Lung microvascular endothelial cell (primary cell): Measurements from ENCODE around the gene ATG14. TPM values are rescaled to one million over a fixed set of nuclear protein-coding genes. Genes with fewer than 3 reads are reported as not detected.
"Not testable (repeated sequence)": the region's sequence is repeated elsewhere in the genome, so short reads cannot be mapped to it uniquely, and the experiment has no call there.

Experiments
- DNase-seq, 2 donors: peaks; one replicate each; pipeline versions ENCODE4 v3.0.0 to v3.0.0-alpha.2; 2010; ENCODE audit warnings: low read depth in 2 of 2
- total RNA-seq: library from RNA; depleted of rRNA; stranded (reverse); fragments of >200 nt; gene quantifications from 2 replicates; pipeline ENCODE4 v1.2.1, GENCODE V29; 2014

Gene ATG14
- 10.5 and 13.1 TPM in 2 replicates for total RNA-seq

DNA sequence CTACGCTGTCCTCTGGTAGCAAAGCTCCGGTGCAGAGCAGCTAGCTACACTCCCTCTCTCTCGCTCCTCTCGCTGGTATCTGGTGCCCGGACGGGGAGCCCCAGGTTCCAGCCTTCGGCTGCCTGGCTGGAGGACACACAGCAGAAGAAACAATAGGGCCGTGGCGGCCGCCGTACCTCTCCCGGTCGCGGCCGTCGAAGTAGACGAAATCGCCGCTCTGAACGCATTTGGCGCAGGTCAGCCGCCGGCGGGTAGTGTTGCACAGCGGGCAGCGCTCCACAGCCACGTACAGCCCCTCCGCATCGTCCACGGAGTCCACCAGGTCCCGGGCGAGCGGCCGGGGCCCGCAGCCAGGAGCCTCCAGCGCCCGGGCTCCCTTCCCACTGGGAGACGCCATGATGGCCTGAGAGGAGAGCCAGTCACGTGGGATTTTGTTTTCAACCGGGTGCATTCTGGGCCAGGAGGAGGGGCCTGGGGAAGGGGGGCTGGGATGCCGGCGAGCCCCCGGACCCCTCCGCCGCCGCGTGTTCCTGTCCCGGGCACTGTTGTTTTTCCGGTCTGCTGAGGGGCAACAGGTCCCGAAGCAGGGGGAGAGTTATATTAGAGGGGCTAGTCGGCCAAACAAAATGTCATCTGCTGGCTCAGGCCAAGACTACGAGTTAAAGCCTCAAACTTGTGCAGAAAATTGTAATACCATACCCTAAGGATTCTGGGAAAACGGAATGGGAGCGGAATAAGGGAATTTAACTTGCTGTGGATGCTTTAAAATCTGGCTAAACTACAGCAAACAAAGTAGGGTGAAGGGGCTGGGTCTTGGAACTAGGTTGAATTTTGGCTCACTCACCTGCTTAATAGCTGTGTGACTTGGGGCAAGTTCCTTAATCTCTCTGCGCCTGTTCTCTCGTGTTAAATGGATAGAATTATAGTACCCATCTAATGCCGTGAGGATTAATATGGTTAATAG is at the start of gene ATG14:
Gene ATG14, minus strand, starts transcription at position 405 of the 964 bp plus-strand sequence. Its CDS starts 8 bp downstream, at position 397.
- peak; percentile 85 to 91 for DNase-seq

DNA sequence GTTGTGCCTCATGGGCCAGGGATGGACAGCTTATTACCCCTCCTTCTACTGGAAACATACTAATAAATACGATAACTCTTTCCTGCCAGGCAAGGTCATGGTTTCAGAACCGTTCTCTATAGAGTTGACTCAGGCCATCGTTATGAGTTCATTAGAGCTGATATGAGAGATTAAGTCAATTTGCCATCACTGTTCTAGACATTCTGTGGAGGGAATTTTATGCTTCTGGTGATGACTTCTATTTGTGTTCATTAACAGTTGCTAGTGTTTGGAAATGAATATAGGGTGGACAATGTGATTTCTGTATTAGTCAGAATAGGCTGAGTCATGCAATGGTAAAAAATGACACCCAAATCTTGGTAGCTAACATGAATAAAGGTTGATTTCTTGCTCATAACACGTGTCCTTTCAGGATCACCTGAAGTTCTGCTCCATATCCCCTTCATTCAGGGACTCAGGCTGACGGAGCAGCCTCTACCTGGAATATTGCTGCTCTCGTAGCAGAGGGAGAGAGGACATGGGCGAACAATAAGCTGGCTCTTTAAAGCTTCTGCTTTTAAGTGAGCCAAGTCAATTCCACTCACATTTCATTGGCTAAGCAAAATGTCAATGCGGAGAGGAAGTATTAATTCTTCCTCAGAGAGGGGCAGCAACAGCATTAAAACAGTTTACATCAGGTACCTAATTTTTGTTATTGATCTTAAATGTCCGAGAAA is 47.3 kb upstream of the ATG14 start:
- DNase-seq: peak; percentile 24 to 71

DNA sequence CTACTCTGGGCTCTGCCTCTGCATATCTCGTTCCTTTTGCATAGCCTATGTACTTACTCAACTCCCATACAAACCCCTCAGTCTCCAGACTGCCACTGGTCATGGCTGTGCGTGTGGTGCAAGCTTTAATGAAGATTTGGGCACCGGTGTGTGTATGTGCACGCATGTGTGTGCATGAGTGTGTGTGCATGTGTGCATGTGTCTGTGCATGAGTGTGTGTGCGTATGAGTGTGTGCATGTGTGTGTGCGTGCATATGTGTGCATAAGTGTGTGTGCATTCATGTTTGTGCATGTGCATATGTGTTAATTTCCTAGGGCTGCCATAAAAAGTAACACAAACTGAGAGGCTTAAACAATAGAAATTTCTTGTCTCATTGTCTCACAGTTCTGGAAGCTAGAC is 45.9 kb upstream of the ATG14 start:
- DNase-seq: no peak

DNA sequence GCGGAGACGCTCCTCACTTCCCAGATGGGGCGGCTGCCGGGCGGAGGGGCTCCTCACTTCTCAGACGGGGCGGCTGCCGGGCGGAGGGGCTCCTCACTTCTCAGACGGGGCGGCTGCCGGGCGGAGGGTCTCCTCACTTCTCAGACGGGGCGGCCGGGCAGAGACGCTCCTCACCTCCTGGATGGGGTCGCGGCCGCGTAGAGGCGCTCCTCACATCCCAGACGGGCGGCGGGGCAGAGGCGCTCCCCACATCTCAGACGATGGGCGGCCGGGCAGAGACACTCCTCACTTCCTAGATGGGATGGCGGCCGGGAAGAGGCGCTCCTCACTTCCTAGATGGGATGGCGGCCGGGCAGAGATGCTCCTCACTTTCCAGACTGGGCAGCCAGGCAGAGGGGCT is 44.8 kb upstream of the ATG14 start:
- not testable (repeated sequence) for DNase-seq

GRCh38 chr14:55454264-55455002 is 42.8 kb upstream of the ATG14 start:
- DNase-seq: peak; percentile 63 to 89

DNA sequence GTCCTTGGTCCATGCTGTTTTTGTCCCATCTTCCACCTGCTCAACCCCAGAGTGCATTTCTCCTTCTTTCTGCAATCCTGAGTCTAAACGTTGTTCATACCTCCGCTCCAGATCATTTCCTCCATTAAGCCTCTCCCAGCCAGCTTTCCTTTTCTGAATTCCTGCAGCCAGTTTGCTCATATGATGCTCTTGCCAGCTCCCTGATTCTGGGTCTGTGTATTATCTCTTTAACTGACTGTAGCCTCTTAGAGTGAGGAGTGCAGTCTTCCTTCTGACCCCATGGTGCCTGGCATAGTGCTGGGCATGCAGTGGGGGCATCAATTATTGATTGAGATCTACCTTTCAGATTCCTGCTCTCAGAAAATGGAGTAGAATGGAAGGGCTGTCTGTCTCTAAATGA is 40.3 kb upstream of the ATG14 start:
- peak; percentile 14 to 39 for DNase-seq

DNA sequence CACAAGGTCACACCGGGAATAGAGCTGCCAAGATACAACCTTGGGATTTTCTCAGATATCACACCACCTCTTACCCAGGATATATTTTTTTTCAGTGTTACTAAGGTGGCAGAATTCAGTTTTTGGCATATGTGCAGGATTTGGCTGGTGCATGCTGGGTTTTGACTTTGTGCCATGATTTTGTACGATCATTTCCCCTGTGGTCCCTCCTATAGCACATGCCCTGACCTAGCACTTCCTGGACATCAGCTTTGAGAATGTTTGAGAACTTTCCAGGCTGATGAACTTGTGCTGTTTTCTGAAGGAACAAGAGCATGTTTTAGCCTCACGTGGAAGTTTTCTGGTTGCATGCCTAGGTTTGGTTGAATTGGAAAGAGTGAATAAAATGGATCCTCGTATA is 39.8 kb upstream of the ATG14 start:
- DNase-seq: peak; percentile 60 to 91

GRCh38 chr14:55450987-55451386 is 39.4 kb upstream of the ATG14 start:
- DNase-seq: no peak

- DNase-seq: no peak
These were observed 38.9 kb upstream of the ATG14 start for GRCh38 chr14:55450539-55450938.

DNA sequence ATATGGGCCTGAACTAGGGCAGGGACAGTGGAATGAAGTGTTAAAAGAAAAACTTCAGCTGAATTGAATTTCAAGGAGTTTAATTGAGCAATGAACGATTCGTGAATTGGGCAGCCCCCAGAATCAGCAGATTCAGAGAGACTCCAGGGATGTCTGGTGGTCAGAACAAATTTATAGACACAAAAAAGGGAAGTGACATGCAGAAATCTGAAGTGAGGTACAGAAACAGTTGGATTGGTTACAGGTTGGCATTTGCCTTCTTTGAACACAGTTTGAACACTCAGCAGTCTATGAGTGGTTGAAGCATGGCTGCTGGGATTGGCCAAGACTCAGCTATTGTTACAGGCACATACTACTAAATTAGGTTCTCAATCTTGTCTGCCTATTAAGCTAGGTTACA is 38.5 kb upstream of the ATG14 start:
- no peak for DNase-seq

GRCh38 chr14:55449116-55449515 is 37.5 kb upstream of the ATG14 start:
- DNase-seq: no peak

DNA sequence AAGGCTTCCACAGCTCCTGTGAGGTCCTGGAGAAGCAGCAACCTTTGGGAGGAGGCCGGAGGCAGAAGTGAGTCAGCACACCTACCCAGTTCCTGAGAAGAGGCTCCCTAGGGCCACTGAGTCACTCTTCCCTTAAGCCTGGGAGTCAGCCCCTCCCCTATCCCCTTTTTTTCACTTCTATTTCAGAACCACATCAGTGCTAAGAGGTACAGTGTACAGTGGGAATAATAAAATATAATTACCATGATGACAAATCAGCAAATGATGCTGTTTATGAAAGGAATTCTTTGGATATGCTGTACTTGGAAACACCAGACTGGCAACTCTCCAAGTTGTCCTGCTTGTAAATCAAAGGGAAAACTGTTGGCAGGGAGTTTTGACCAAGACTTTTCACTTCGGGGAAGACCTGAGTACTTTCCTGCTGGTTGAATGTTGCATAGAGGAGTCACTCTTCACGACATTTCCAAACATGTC is 36.5 kb upstream of the ATG14 start:
- peak; percentile 79 to 97 for DNase-seq

DNA sequence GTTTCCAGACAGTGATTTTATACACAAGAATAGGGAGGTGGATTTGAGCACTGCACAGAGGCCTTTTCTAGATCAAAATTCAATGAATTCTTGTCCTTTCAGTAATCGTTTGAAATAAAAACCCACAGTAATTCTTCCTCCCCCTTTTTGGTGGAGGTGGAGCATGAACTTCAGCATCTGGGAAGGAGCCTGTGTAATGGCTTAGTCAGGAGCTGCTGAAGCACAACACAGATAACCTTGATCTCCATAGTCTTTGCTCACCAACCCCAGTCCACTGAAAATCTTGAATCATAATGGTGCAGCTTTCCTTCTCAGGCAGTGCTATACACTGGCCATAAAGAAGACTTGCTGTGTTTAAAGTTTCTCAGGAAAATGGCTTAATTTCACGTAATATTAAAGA is 35.2 kb upstream of the ATG14 start:
- peak in 1 of 2 donors; percentile 73 for DNase-seq

DNA sequence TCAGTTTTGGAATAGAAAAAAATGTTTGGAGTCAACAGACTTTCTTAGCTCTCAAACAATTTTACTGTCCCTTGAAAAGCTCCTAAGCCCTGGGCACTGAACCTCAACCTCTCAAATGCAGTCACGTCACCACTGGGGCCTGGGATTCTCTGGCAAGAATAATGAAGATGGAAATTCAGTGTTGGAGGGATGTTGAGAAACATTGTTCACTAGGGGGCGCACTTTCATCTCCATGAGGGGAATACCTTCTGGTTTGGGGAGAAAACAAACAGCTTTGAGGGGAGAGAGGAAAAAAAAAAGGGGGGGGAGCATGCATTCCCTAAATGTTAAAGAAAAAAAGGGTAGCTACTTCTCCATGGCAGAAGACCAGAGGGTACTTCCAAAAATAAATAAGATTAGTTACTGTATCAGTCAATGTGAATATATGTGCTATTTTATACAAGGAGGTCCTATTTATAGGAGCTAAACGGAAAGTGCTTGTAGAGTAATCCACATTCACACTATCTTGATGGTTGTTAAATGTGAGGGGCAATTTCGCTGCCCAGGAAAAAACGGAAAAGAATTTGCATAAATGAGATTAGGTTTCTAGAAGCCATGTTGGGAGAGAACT is 34.6 kb upstream of the ATG14 start:
- DNase-seq: peak; percentile 81 to 86

GRCh38 chr14:55441286-55441685 is 29.7 kb upstream of the ATG14 start:
- DNase-seq: no peak

DNA sequence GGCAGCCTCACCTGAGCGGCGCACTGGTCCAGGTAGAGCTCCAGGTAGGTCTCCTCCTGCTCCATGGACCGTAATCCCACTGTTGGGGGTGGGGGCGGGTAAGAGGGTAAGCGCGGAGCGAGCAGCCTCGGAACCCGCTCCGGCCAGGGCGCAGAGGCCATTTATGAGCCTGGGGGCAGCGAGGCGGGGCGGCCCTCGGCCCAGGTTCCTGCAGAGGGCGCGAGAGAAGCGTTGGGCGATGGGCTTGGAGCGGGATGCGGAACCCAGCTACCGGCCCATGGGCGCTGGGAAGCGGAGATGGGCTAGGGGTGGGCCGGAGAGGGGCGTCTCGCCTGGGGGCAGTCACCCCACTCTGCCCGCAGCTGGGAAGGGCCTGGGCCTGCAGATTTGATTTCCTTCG is 28.8 kb upstream of the ATG14 start, which contains the start of gene TBPL2:
Gene TBPL2, minus strand, starts transcription at position 232 of the 400 bp plus-strand sequence. Its CDS starts 167 bp downstream, at position 65.
- DNase-seq: no peak

DNA sequence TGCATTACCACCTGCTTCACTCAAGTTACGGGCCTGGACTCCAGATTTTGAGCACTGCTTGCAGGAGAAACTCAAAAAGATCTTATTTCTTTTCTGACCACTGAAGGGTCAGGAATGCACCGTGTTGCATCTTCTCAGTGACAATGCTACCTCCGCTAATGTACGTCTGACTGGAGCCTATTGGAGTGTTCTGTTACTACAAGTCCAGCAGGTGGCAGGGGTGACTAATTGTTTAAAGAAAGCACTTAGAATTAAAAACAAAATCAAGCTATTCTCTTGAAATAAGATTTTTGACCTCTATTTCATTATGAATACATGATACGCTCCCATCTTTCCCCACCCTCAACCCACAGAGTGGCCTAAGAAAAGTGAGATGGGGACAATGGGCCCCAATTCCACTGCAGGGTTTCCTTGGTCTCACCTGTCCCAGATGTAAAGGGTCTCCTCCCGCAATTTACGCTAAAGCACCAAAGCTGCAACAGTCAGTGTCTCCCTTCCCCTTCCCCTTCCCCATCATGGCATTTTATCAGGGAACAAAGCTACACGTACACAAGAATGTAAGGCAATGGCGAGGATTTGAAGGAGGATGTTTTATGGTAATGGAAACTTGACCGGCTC is 26.5 kb upstream of the ATG14 start:
- DNase-seq: peak; percentile 77 to 83

- DNase-seq: no peak
These were observed 25.3 kb upstream of the ATG14 start for GRCh38 chr14:55436931-55437330.

DNA sequence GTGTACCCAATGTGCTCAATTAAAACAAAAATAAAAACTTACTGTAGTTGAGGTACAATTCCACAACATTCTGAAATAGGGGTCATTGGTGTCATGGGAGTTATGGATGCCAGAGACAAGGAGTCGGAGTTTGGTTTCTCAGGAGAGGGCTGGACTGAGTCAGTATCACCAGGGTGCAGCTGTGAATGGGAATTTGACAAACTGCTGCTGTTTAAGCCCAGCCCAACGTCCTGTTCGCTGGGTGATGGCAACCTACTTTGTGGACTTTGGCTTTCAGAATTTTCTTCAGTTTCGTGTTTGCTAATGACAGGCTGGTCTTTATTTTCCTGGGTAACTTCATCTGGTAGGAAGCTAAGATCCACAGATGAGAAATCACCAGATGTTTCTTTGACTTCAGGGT is 24.9 kb upstream of the ATG14 start:
- no peak for DNase-seq

DNA sequence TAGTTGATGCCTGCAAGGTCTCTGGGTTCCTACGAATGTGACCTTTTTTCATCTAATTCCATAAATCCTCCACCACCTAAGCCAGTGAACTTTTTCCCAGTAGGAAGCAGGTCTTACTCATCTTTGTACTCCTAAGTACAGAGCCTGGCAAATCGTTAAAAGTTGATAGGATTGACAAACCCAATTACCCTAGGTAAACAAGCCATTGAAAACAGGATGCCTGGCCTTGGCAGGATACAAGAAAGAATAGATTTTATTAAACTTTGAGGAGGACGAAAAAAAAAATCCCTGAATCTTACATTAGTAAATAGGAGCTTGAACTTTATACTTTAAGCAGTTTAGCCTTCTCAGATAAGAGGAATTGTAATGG is 23.2 kb upstream of the ATG14 start:
- no peak for DNase-seq
